D721Med (cell line): ENCODE measurements around the gene CARS2.

Experiments used
- DNase-seq: peaks from one replicate; pipeline ENCODE4 v3.0.0; 2011; ENCODE audit warnings: low spot score; ENCODE audit not compliant: insufficient read length
- FAIRE-seq: peaks from 2 replicates; lab custom pipeline; 2011; peaks lifted over from hg19 to GRCh38; lab: Jason Lieb, UNC
- TF ChIP-seq, protein P1 (sequence below): IDR thresholded peaks from 2 replicates; pipeline ENCODE4 v1.5.1; 2012; ENCODE audit warnings: mild to moderate bottlenecking, control low read depth; ENCODE audit not compliant: insufficient read depth; ENCODE audit errors: missing control alignments

The CARS2 gene, protein sequence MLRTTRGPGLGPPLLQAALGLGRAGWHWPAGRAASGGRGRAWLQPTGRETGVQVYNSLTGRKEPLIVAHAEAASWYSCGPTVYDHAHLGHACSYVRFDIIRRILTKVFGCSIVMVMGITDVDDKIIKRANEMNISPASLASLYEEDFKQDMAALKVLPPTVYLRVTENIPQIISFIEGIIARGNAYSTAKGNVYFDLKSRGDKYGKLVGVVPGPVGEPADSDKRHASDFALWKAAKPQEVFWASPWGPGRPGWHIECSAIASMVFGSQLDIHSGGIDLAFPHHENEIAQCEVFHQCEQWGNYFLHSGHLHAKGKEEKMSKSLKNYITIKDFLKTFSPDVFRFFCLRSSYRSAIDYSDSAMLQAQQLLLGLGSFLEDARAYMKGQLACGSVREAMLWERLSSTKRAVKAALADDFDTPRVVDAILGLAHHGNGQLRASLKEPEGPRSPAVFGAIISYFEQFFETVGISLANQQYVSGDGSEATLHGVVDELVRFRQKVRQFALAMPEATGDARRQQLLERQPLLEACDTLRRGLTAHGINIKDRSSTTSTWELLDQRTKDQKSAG

DNA sequence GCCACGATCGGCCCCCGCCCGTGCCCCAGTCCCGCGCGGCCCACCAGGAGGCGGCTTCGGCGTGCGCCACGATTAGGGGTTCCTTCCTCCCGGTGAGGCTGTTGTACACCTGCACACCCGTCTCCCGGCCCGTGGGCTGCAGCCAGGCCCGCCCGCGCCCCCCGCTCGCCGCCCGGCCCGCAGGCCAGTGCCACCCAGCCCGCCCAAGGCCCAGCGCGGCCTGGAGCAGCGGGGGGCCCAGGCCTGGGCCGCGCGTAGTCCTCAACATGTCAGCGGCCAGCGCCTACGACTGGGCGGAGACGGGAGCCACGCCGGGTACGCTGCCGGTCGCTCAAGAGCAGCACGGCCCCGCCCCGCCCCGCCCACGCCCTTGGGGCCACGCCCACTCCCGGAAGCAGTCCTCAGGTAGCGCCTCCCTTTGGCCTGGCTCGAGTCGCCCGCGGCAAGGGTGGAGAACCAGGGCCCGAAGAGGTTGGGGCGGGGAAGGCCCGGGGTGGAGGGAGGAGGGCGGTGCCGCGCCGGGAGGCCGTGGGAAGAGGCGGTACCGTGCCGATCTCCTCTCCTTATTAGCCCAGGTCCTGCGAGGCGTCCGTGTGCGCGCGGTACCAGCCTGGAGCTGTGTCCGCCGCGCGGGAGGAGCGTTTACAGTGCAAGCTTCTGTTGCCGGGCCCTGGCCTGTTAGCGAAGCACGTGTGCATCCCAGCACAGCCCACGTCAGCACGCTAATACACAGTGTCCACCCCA, at the start of gene CARS2:
CARS2 (minus strand) TSS at position 291 of the 744 bp plus-strand sequence; CDS start at position 268, 23 bp downstream.
- DNase-seq (peak; percentile 69), FAIRE-seq (no peak)
- TF ChIP-seq, protein P1, sequence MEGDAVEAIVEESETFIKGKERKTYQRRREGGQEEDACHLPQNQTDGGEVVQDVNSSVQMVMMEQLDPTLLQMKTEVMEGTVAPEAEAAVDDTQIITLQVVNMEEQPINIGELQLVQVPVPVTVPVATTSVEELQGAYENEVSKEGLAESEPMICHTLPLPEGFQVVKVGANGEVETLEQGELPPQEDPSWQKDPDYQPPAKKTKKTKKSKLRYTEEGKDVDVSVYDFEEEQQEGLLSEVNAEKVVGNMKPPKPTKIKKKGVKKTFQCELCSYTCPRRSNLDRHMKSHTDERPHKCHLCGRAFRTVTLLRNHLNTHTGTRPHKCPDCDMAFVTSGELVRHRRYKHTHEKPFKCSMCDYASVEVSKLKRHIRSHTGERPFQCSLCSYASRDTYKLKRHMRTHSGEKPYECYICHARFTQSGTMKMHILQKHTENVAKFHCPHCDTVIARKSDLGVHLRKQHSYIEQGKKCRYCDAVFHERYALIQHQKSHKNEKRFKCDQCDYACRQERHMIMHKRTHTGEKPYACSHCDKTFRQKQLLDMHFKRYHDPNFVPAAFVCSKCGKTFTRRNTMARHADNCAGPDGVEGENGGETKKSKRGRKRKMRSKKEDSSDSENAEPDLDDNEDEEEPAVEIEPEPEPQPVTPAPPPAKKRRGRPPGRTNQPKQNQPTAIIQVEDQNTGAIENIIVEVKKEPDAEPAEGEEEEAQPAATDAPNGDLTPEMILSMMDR: peak; percentile 1

DNA sequence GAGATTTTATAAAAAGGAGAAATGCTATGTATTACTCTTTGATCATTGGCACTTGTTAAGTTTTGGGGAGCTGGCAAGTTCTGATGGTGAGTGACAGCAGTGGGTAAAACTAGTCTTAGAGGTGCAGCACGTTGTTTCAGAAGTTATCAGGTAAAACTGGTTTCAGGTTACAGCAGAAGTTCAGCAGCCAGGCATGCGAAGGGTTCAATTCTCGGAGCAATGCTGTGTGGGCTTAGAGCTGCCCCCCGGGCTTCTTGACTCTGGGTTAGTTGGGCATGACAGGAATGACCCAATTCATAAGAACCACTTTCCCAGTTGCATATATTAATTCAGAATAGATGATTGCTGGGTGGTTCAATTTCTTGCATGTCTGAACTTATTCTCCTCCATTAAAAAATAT, 42.4 kb upstream of the CARS2 start:
- FAIRE-seq (no peak), DNase-seq (no peak)
- TF ChIP-seq, protein P1: no peak

DNA sequence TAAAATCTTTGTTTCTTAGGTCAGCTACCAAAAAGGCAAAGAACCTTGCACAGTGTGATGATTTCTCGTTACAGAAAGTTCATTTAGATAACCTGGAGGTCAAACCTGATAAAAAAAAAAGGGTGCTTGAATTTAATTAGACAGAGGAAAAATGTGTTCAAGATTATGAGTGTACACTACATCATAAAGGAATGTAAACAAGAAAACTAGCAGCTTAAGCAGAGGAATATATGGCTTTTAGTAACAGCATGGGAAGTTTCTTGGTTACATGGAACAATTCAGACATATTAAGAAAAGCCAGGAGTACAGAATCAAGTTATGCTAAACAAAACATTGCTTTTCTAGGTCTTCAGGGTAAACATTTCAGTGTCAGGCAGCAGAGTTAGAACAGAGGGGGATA, 40.5 kb upstream of the CARS2 start:
- FAIRE-seq: no peak
- no peak for DNase-seq
- TF ChIP-seq, protein P1: no peak

DNA sequence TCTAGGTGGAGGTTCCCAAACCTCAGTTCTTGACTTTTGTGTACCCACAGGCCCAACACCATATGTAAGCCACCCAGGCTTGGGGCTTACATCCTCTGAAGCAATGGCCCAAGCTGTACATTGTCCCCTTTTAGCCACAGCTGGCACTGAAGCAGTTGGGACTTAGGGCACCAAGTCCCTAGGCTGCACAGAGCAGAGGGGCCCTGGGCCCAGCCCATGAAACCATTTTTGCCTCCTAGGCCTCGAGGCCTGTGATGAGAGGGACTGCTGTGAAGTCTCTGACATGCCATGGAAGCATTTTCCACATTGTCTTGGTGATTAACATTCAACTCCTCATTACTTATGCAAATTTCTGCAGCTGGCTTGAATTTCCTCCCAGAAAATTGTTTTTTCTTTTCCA, 37.8 kb upstream of the CARS2 start:
- FAIRE-seq: no peak
- TF ChIP-seq, protein P1: no peak
- no peak for DNase-seq

DNA sequence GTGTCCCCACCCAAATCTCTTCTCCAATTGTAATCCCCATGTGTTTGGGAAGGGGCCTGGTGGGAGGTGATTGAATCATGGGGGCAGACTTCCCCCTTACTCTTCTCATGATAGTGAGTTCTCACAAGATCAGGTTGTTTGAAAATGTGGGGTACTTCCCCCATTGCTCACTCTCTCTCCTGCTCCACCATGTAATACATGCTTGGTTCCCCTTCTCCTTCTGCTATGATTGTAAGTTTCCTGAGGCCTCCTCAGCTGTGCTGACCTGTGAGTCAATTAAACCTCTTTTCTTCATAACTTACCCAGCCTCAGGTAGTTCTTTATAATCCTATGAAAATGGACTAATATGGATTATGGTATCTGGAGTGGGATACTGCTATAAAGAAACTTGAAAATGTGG, 31.6 kb upstream of the CARS2 start:
- no peak for FAIRE-seq
- no peak for DNase-seq
- TF ChIP-seq, protein P1: no peak

DNA sequence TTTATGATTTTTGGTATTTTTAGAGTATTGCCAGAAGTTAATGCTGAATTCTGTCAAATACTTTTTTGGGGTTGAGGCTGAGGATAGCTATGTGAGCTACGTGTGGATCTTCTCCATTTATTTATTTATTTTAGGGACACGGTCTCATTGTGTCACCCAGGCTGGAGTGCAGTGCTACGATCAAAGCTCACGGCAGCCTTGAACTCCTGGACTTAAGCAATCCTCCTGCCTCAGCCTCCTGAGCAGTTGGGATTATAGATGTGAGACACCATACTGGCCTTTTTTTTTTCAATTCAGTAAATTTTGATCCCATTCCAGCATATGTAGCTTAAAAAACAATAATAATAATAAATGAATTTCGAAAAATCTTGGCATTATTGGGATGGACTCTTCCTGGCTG, 28.6 kb upstream of the CARS2 start:
- no peak for DNase-seq
- TF ChIP-seq, protein P1: no peak
- FAIRE-seq: no peak
